SU-DHL-6 (cell line): ENCODE data around the gene CHST9.

Experiments used
- H2AFZ ChIP-seq: fragments of 200-600 bp; sonication (generic); 2 replicates; pipeline ENCODE4 v1.6.1; 2014; ENCODE audit warnings: low read depth, mild to moderate bottlenecking, moderate library complexity, mixed read lengths, antibody characterized with exemption, low read length; ENCODE audit not compliant: severe bottlenecking
- H3F3A ChIP-seq: fragments of 200-600 bp; shearing (Covaris generic); 2 replicates; pipeline ENCODE4 v1.6.0; 2016; ENCODE audit warnings: antibody characterized with exemption, mild to moderate bottlenecking; ENCODE audit not compliant: insufficient read depth
- H3K27ac ChIP-seq: fragments of 200-600 bp; sonication (generic); 2 replicates; pipeline ENCODE4 v1.5.1; 2016; ENCODE audit warnings: low read depth, mild to moderate bottlenecking, low read length, moderate library complexity, mixed read lengths
- H3K27me3 ChIP-seq: fragments of 200-600 bp; sonication (generic), shearing (Covaris generic); 2 replicates; pipeline ENCODE4 v1.6.0; 2014; ENCODE audit warnings: mild to moderate bottlenecking, low read length
- H3K36me3 ChIP-seq: fragments of 200-600 bp; sonication (generic); 2 replicates; pipeline ENCODE4 v1.6.1; 2014; ENCODE audit warnings: mild to moderate bottlenecking, low read length, mixed read lengths
- H3K4me2 ChIP-seq: fragments of 300-600, 200-600 bp; shearing (Covaris generic), sonication (generic); 2 replicates; pipeline ENCODE4 v1.6.0; 2014; ENCODE audit warnings: low read length, low read depth, mild to moderate bottlenecking; ENCODE audit not compliant: poor library complexity, severe bottlenecking
- H3K4me3 ChIP-seq: fragments of 200-600 bp; sonication (generic); 2 replicates; pipeline ENCODE4 v1.5.1; 2014; ENCODE audit warnings: antibody characterized with exemption, low read length, mild to moderate bottlenecking, mixed read lengths; ENCODE audit not compliant: insufficient read depth, poor library complexity, severe bottlenecking
- H3K79me2 ChIP-seq: fragments of 200-600 bp; sonication (generic); 2 replicates; pipeline ENCODE4 v1.6.1; 2014; ENCODE audit warnings: mild to moderate bottlenecking, low read length, moderate library complexity; ENCODE audit not compliant: insufficient read depth
- H3K9ac ChIP-seq: fragments of 200-600 bp; sonication (generic); 2 replicates; pipeline ENCODE4 v1.7.0; 2014; ENCODE audit warnings: mild to moderate bottlenecking, low read length
- H3K9me2 ChIP-seq: fragments of 200-600 bp; sonication (generic); replicated peaks from 2 replicates; pipeline ENCODE4 v1.6.1; 2014; ENCODE audit warnings: low read length; ENCODE audit not compliant: insufficient read depth
- H3K9me3 ChIP-seq: fragments of 200-600 bp; sonication (generic); 2 replicates; pipeline ENCODE4 v1.6.1; 2014; ENCODE audit warnings: low read length, mixed read lengths; ENCODE audit not compliant: insufficient read depth
- H4K20me1 ChIP-seq: fragments of 200-600 bp; sonication (generic); 2 replicates; pipeline ENCODE4 v1.6.1; 2014; ENCODE audit warnings: low read depth, mild to moderate bottlenecking, antibody characterized with exemption, low read length, moderate library complexity, mixed read lengths
- EZH2phosphoT487 ChIP-seq: fragments of 200-600 bp; sonication (generic), shearing (Covaris generic); conservative IDR thresholded peaks from 2 replicates; pipeline ENCODE4 v1.6.1; 2018; ENCODE audit warnings: mild to moderate bottlenecking, antibody characterized with exemption, low read length, moderate library complexity, mixed read lengths
- TF ChIP-seq, protein P1 (sequence below): fragments of 200-600 bp; sonication (generic); IDR thresholded peaks from one replicate; pipeline ENCODE4 v1.5.1; 2017; ENCODE audit warnings: antibody characterized with exemption, mild to moderate bottlenecking, low read length, moderate library complexity; ENCODE audit not compliant: insufficient read depth, poor library complexity, severe bottlenecking

Gene CHST9

DNA sequence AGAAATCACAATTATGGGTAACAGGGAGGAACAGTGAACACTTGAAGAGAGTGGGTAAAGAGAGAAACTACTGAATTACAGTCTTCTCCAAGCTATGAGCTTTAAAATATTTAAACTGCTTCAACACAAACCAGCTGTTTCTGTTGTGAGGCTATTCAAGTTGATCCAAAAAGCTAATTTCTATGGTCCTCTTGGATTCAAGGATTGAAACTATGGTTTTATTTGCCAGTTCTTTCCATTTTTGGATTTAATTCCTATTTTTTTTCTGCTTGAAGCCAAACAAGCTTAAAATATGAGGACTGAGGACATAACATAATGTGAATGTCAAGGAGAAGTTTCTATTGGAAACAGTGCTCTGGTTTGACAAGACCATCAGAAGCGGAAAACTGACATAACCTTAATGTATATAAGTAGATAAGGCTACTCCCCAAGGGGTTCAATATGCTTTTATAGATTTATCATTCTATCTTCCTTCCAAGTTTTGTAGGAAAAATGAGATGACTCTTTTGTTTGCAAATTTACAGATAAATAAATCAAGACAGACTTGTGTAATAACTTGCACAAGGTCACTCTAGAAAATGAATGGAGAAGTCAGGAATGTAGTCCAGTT is 258.9 kb downstream of the CHST9 start:
- Histone ChIP-seq H2AFZ (no peak overlapping the region), H3K4me2 (no peak overlapping the region), H3K79me2 (no peaks in the 10 kb centered on the region), H3K9me3 (no peaks in the 10 kb centered on the region), H4K20me1 (no peaks in the 10 kb centered on the region), H3K27ac (no peak overlapping the region), H3K36me3 (no peaks in the 10 kb centered on the region), H3K9ac (no peak overlapping the region), H3K9me2 (no peaks in the 10 kb centered on the region), H3F3A (no peaks in the 10 kb centered on the region), H3K4me3 (no peak overlapping the region), H3K27me3 (no peaks in the 10 kb centered on the region)
- TF ChIP-seq, protein P1, sequence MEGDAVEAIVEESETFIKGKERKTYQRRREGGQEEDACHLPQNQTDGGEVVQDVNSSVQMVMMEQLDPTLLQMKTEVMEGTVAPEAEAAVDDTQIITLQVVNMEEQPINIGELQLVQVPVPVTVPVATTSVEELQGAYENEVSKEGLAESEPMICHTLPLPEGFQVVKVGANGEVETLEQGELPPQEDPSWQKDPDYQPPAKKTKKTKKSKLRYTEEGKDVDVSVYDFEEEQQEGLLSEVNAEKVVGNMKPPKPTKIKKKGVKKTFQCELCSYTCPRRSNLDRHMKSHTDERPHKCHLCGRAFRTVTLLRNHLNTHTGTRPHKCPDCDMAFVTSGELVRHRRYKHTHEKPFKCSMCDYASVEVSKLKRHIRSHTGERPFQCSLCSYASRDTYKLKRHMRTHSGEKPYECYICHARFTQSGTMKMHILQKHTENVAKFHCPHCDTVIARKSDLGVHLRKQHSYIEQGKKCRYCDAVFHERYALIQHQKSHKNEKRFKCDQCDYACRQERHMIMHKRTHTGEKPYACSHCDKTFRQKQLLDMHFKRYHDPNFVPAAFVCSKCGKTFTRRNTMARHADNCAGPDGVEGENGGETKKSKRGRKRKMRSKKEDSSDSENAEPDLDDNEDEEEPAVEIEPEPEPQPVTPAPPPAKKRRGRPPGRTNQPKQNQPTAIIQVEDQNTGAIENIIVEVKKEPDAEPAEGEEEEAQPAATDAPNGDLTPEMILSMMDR: no peak
- no peak for TF ChIP-seq EZH2phosphoT487

DNA sequence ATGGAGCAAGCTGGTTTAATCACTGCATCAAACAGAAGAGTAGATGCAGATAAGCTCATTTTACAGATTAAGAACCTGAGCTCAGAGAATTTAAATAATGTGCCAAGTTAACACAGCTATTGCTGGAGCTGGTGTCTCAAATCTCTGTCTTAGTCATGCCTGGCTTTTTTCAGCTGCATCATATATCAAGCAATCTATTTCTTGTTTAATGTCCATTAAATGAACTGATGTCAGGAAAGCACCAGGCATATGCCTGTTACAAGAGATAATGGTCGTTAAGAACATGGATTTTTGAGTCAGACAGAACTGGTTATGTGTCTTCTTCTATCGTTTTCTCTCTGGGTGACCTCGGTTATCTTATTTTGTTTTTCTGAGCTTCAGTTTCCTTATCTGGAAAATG is 259.8 kb downstream of the CHST9 start:
- Histone ChIP-seq H3K9me2 (no peaks in the 10 kb centered on the region), H3K4me3 (no peak overlapping the region), H3K4me2 (no peak overlapping the region), H3K9ac (no peak overlapping the region), H3K36me3 (no peaks in the 10 kb centered on the region), H3K27me3 (no peaks in the 10 kb centered on the region), H3K27ac (no peak overlapping the region), H3K79me2 (no peaks in the 10 kb centered on the region), H3F3A (no peaks in the 10 kb centered on the region), H3K9me3 (no peaks in the 10 kb centered on the region), H4K20me1 (no peaks in the 10 kb centered on the region), H2AFZ (no peak overlapping the region)
- no peak for TF ChIP-seq EZH2phosphoT487
- TF ChIP-seq, protein P1: no peak

DNA sequence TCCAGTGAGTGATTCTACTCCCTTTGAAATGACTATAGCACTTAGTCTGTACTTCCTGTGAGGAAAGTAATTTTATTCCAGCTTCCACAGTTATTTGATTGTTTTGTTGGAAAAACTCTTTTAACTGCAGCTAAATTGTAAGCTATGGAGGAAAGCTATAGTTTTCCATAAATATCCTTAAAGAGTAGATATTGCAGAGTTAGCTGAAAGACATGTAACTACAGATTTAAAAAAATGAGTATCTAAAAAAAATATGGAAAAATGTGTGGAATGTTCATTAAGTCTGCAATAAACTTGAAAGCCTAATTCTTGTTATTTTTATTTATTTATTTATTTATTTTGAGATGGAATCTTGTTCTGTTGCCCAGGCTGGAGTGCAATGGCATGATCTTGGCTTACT is 262.8 kb downstream of the CHST9 start:
- Histone ChIP-seq H3K9me3 (no peaks in the 10 kb centered on the region), H2AFZ (no peak overlapping the region), H3K27me3 (no peaks in the 10 kb centered on the region), H3F3A (no peaks in the 10 kb centered on the region), H4K20me1 (no peaks in the 10 kb centered on the region), H3K4me2 (no peak overlapping the region), H3K9ac (no peak overlapping the region), H3K9me2 (no peaks in the 10 kb centered on the region), H3K27ac (no peak overlapping the region), H3K36me3 (no peaks in the 10 kb centered on the region), H3K79me2 (no peaks in the 10 kb centered on the region), H3K4me3 (no peak overlapping the region)
- TF ChIP-seq EZH2phosphoT487: no peak
- TF ChIP-seq, protein P1: no peak
